Activated CD4-positive, alpha-beta T cell treated with anti-CD3 and anti-CD28 coated beads, Interleukin-2, amount 10 ng/mL, durations not matched to agents 7 days and 5 days (primary cell): ENCODE results near the gene SETBP1. TPM values are rescaled to one million over a fixed set of nuclear protein-coding genes. Genes with fewer than 3 reads are reported as not detected.
A peak's percentile ranks its signal among the peaks of the same experiment; 100 is the strongest.
"Not testable (repeated sequence)": the region's sequence is repeated elsewhere in the genome, so short reads cannot be mapped to it uniquely, and the experiment has no call there.

Source experiments
- CTCF ChIA-PET: fragments of 350-600 bp; sonication (Branson Sonifier 250); formaldehyde crosslinking; loops from one replicate; lab custom pipeline; 2021; ENCODE audit warnings: antibody characterized with exemption; lab: Charles Lee
- POLR2A ChIA-PET: fragments of 350-600 bp; sonication (Branson Sonifier 250); formaldehyde crosslinking; loops from one replicate; lab custom pipeline; 2021; ENCODE audit warnings: antibody characterized with exemption; lab: Charles Lee
- DNase-seq: peaks from one replicate; pipeline ENCODE4 v3.0.0-alpha.2; 2020
- H3K27ac Mint-ChIP-seq: one replicate; pipeline ENCODE4 v1.8.0; 2021; ENCODE audit warnings: mild to moderate bottlenecking, moderate library complexity, mixed read lengths
- H3K27me3 Mint-ChIP-seq: one replicate; pipeline ENCODE4 v1.8.0; 2021; ENCODE audit warnings: mixed read lengths
- H3K36me3 Mint-ChIP-seq: one replicate; pipeline ENCODE4 v1.8.0; 2021; ENCODE audit warnings: low read depth, mixed read lengths
- H3K4me1 Mint-ChIP-seq: one replicate; pipeline ENCODE4 v1.8.0; 2021; ENCODE audit warnings: mixed read lengths
- H3K4me3 Mint-ChIP-seq: one replicate; pipeline ENCODE4 v1.8.0; 2021; ENCODE audit warnings: mild to moderate bottlenecking, moderate library complexity, mixed read lengths
- H3K9me3 Mint-ChIP-seq: one replicate; pipeline ENCODE4 v1.8.0; 2021; ENCODE audit warnings: mixed read lengths
- total RNA-seq, 2 experiments: library from RNA; stranded (reverse); gene quantifications; one replicate each; pipeline ENCODE4 v1.2.3, GENCODE V29; 2021

The SETBP1 gene
- total RNA-seq, 2 experiments from 2014 or later, result 3.7 to 4.4 TPM

DNA sequence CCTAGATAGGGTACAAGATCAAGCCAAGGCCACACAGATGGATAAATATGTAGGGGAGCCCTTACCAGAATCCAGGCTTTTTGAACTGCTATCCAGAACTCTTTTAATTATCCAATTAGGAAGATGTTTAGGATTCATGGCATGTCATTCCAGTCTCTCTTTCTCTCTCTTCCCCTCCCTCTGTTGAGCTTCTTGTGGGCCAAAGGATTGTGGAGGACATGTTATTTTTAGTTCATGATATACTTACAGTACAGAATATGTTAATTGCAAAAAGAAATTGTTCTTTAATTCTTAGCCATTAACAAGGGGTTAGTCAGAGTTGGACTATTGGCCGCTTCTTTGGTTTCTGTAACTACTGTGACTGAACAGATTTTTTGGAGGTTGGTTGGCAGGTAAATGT, 113.0 kb downstream of the SETBP1 start:
- CTCF ChIA-PET, result interaction anchor here (0.6 kb wide), 1 partner anchor 1261 kb away, joined by 4 read pairs; no protein-coding TSS in a partner anchor

DNA sequence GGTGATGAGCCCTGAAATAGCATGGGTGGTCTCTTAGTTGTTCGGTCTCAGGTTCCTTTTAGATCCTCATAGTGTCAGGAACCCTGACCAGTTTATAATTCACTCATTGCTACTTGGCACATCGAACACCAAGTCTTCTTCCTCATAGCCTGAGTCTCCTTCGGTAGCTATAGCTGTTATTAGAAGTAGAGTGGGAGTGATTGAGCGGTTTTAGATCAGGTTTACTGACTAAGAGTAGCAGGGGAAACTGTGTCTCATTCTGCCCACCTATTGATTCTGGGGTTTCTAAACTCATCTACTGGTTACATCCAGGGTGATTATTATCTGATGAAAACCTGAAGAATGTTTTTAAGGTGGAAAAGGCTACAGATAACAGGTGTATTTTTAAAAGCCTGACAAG, 114.6 kb downstream of the SETBP1 start:
- ChIA-PET POLR2A (interaction anchor here (0.6 kb wide), 1 partner anchor 37 kb away, joined by 8 read pairs; no protein-coding TSS in a partner anchor), CTCF (interaction anchor here (1.4 kb wide), 1 partner anchor 43 kb away, joined by 3 read pairs; no protein-coding TSS in a partner anchor)
- no peak overlapping the region for H3K27ac Mint-ChIP-seq
- peaks cover 4% of the 10 kb centered on the region for H3K36me3 Mint-ChIP-seq
- peaks cover 18% of the 10 kb centered on the region for H3K4me1 Mint-ChIP-seq
- H3K4me3 Mint-ChIP-seq, result no peak overlapping the region
- peaks cover 9% of the 10 kb centered on the region for H3K27me3 Mint-ChIP-seq
- DNase-seq, result no peak
- H3K9me3 Mint-ChIP-seq, result peaks cover 1% of the 10 kb centered on the region

More for the DNA sequence above, 113.0 kb downstream of the SETBP1 start:
- DNase-seq, result no peak
- peaks cover 3% of the 10 kb centered on the region for H3K4me1 Mint-ChIP-seq
- H3K27ac Mint-ChIP-seq, result no peak overlapping the region
- peaks cover 12% of the 10 kb centered on the region for H3K27me3 Mint-ChIP-seq
- POLR2A ChIA-PET, result no interaction called here
- no peak overlapping the region for H3K4me3 Mint-ChIP-seq
- no peaks in the 10 kb centered on the region for H3K36me3 Mint-ChIP-seq
- no peaks in the 10 kb centered on the region for H3K9me3 Mint-ChIP-seq

DNA sequence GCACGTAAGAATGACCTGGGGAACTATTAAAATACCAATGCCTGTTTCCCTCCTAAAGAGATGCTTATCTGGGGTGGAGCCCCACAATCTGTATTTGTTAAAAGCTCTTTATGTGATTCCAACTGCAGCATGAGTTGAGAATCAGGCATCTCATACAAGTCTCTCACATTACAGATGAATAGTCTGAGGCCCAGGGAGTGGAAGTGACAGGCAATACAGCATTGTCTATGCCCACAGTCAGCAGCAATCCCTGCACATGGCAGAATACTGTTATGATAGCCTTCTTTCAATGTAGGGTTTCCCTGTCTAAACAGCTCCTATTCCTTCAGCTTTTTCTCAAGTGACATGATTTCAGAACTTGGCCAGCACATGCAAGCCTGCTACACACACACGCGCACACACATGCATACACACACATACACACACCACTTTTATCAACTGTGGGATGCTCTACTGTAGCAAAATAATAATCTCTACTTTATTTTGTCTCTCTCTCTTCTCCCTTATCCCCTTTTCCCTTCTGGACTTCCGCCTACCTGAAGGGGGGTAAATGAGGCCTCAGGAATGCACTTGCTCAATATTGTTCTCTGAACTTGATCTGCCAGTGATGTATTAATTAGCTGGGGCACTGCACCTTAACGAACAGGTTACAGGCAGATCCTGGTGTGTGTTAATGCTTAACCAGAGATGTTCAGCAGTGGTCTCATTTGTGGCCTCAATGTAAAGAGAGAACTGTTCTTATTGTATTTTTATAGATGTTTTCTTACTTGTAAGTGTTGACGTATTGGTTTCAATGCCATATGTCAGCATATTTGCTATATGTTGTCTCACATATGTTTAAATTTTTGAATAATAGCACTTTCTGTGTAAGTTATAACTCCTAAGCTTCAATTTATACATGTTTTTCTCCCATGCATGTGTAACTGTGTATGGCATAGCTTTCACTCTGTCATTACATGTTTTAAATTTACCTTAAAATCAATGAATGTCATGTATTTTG, 116.0 kb downstream of the SETBP1 start:
- Mint-ChIP-seq H3K36me3 (peaks cover 6% of the 10 kb centered on the region), H3K4me1 (peaks cover 24% of the 10 kb centered on the region), H3K4me3 (no peak overlapping the region), H3K27ac (no peak overlapping the region), H3K27me3 (peaks cover 5% of the 10 kb centered on the region), H3K9me3 (peaks cover 5% of the 10 kb centered on the region)
- POLR2A ChIA-PET, result no interaction called here
- no peak for DNase-seq
- CTCF ChIA-PET, result interaction anchor here (0.8 to 1.4 kb wide), 3 partner anchors 10 to 67 kb away, joined by 3 read pairs; no protein-coding TSS in a partner anchor

DNA sequence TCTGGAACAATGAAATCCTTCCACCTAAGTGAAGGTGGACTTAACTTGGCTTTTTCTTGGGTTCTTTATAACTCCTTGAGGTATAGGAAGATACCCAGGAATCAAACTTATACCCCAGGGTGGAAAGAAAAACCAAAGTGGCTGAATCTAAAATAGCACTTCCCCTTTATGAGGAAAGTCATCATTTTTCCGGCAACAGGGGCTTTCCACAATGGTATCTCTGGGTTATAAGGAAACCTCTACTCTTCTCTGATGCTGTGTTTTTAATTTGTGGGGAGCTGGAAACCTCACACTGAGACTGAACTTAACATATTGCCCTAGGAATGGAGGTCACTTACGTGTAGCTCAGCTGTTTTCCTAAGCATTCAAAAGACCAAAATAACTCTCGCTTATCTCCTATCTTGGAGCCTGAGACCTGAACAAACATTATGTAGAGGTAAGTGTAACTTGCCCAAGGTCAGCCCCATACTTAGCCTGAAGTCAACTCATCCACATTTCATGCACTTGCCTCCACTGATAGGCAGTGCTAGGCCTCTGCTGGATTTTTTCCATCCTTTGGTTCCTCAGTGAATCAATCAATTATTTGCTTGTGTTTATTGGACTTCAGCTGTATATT, 117.9 kb downstream of the SETBP1 start:
- peaks cover 6% of the 10 kb centered on the region for H3K36me3 Mint-ChIP-seq
- H3K27ac Mint-ChIP-seq, result no peak overlapping the region
- H3K4me3 Mint-ChIP-seq, result no peak overlapping the region
- H3K9me3 Mint-ChIP-seq, result peaks cover 6% of the 10 kb centered on the region
- peaks cover 24% of the 10 kb centered on the region for H3K4me1 Mint-ChIP-seq
- POLR2A ChIA-PET, result no interaction called here
- no peak for DNase-seq
- CTCF ChIA-PET, result interaction anchor here (1.0 to 1.5 kb wide), 2 partner anchors 12 to 40 kb away, joined by 3 to 4 read pairs; no protein-coding TSS in a partner anchor
- H3K27me3 Mint-ChIP-seq, result peaks cover 6% of the 10 kb centered on the region

DNA sequence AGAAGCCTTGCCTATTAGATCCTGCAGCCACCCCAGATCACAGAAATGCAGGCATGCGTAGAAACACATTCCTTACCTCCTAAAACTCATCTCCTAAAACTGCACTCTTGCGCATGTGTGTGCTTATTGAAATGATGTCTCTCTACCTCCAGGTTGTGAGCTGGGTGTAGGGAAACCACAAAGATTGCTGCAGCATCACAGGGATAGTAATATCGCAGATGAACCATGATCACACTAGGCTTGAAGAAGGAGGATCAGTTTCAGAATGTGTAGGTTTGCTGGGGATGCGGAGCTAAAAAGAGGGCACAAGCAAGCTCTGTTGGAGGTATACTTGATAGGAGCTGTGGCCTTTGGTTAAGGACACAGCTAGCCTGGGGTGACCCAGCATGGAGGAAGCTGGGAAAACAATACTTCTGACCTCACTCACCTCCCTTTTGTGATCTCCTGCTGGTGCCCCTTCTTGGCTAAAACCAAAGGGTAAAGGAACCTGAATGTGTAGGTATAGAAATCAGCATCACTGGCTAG, 118.8 kb downstream of the SETBP1 start:
- H3K27me3 Mint-ChIP-seq, result peaks cover 7% of the 10 kb centered on the region
- H3K4me1 Mint-ChIP-seq, result peaks cover 24% of the 10 kb centered on the region
- POLR2A ChIA-PET, result no interaction called here
- no peak for DNase-seq
- H3K27ac Mint-ChIP-seq, result no peak overlapping the region
- H3K4me3 Mint-ChIP-seq, result no peak overlapping the region
- H3K36me3 Mint-ChIP-seq, result peaks cover 6% of the 10 kb centered on the region
- peaks cover 6% of the 10 kb centered on the region for H3K9me3 Mint-ChIP-seq
- CTCF ChIA-PET, result interaction anchor here (1.0 to 1.5 kb wide), 2 partner anchors 13 to 39 kb away, joined by 3 to 4 read pairs; no protein-coding TSS in a partner anchor

DNA sequence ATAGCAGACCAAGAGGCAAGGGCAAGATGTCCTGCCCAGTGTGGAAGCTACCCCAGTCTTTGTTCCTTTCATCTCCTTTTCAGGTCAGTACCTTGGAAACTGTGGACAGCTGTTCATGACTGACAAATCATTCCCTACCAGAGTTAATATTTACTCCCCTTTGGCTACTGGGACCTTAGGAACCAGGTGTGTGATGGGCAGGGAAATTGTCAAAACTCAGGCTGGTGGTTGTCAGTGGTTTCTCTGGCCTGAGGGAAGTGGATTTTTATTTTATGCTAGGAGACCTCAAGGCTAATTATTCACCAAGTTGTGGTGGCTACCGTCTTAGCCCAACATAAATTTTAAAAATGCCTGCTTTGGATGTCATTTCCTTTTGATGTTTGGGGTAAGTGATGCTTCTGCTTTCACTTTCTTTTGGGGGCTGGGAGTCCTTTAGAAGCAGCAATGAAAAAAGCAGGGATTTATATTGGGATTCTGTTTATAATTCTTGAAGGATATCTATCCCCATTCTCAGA, 119.3 kb downstream of the SETBP1 start:
- peaks cover 24% of the 10 kb centered on the region for H3K4me1 Mint-ChIP-seq
- H3K36me3 Mint-ChIP-seq, result peaks cover 6% of the 10 kb centered on the region
- DNase-seq, result no peak
- ChIA-PET CTCF (interaction anchor here (1.5 kb wide), 1 partner anchor 39 kb away, joined by 3 read pairs; no protein-coding TSS in a partner anchor), POLR2A (no interaction called here)
- H3K27me3 Mint-ChIP-seq, result peaks cover 7% of the 10 kb centered on the region
- no peak overlapping the region for H3K4me3 Mint-ChIP-seq
- peaks cover 6% of the 10 kb centered on the region for H3K9me3 Mint-ChIP-seq
- H3K27ac Mint-ChIP-seq, result peak overlapping the region; percentile 57

DNA sequence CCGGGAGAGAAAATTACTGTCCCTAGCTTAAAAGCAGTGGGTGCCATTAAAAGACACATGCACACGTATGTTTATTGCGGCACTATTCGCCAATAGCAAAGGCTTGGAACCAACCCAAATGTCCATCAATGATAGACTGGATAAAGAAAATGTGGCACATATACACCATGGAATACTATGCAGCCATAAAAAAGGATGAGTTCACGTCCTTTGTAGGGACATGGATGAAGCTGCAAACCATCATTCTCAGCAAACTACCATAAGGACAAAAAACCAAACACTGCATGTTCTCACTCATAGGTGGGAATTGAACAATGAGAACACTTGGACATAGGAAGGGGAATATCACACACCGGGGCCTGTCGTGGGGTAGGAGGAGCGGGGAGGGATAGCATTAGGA, 120.1 kb downstream of the SETBP1 start:
- H3K36me3 Mint-ChIP-seq, CTCF ChIA-PET, H3K27me3 Mint-ChIP-seq, H3K27ac Mint-ChIP-seq, H3K9me3 Mint-ChIP-seq, H3K4me3 Mint-ChIP-seq, POLR2A ChIA-PET, DNase-seq: not testable (repeated sequence)
- peaks cover 28% of the 10 kb centered on the region for H3K4me1 Mint-ChIP-seq

DNA sequence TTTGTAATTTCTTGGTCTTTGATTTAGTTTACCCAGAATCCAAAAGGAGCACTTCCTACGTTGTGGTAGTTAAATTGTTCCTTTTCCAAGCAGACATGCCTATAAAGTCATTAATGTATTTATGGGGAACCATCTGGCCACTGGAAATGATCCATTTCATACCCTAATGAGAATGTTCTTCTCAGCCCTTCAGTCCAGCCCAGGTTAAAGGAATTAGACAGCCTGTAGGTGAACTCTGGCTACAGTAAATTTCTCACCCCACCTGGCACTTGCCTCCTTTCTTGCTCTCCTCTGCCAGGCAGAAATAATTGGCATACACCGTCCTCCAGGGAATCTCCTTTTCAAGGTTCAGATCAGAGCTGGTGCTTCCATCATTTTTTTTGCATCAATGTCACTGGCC, 121.1 kb downstream of the SETBP1 start:
- Mint-ChIP-seq H3K27ac (no peak overlapping the region), H3K4me3 (no peak overlapping the region), H3K27me3 (peaks cover 6% of the 10 kb centered on the region), H3K9me3 (peaks cover 6% of the 10 kb centered on the region), H3K4me1 (peaks cover 29% of the 10 kb centered on the region), H3K36me3 (peaks cover 6% of the 10 kb centered on the region)
- DNase-seq, result no peak
- ChIA-PET POLR2A (no interaction called here), CTCF (interaction anchor here (0.6 kb wide), 3 partner anchors 15 to 985 kb away, joined by 4 to 6 read pairs (median 4); no protein-coding TSS in a partner anchor)

DNA sequence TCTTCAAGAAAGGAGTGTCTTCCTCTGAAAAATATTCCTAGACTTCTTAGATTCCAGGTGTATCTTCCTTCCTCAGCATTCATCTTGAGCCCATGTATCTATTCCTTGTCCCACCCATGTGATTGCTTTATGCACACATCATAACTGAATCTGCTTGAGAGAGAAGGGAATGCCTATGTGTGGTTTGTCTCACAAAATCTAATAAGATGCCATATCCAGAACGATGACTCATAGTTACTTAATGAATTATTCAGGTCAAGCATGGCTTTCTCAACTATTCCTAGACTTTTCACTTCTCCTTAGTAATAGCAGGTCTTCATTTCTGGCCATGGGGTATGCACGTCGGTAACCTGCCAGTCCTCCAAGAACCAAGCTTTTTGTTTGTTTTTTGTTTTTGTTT, 121.8 kb downstream of the SETBP1 start:
- CTCF ChIA-PET, result no interaction called here
- peaks cover 6% of the 10 kb centered on the region for H3K9me3 Mint-ChIP-seq

DNA sequence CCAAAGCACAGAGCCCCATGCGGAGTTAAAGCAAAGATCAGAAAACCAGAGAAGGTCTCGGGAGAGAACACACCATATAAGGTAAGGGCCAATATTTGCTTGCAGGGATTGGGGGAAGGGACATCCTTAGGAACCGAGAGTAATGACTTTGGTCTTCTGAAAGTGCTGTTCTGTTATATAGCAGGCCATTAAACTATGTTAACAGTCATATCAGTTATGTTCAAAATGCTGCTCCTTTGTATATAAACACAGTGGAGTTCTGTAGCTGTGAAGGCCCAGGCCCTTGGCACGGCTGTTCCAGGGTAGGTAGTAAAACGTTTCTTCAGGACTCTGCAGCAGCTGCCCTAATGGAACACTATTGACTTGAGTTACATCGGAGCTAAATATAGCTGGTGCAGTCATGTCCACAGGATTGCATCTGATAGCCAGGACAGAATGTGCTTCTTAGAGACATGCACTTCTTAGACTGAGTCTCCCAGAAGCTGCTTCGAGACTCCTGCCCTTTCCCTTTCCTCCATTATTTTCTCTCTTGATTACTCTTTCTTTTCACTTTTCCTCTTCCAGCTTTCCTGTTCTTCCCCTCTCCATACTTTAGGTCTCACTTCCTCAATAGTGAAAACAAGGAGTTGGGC, 122.4 kb downstream of the SETBP1 start:
- Mint-ChIP-seq H3K9me3 (peaks cover 6% of the 10 kb centered on the region), H3K4me3 (no peak overlapping the region), H3K27ac (no peak overlapping the region), H3K36me3 (peaks cover 6% of the 10 kb centered on the region), H3K27me3 (peaks cover 10% of the 10 kb centered on the region), H3K4me1 (peaks cover 28% of the 10 kb centered on the region)
- DNase-seq, result no peak
- ChIA-PET CTCF (no interaction called here), POLR2A (no interaction called here)

More for the DNA sequence above, 121.8 kb downstream of the SETBP1 start:
- Mint-ChIP-seq H3K27me3 (peaks cover 8% of the 10 kb centered on the region), H3K4me1 (peaks cover 29% of the 10 kb centered on the region), H3K27ac (no peak overlapping the region), H3K4me3 (no peak overlapping the region), H3K36me3 (peaks cover 6% of the 10 kb centered on the region)
- no peak for DNase-seq
- POLR2A ChIA-PET, result no interaction called here

DNA sequence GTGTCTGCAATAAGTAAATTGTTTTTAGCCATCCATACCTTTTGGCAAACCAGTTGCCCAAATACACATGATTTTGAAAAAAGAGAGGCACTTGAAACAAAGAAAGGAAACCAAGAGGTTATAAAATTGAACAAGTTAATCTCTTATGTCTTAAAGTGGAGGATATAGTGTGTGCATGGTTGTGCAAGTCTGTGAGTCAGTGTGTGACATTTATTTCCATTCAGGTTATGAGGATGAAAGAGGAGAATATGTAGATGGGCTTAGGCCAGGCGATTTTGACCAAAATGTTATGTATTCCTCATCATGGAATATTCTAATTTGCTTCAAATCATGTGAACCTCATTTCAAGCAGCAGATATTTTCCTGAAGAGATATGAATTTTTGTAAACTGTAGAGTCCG, 123.3 kb downstream of the SETBP1 start:
- no peak overlapping the region for H3K4me3 Mint-ChIP-seq
- ChIA-PET POLR2A (no interaction called here), CTCF (no interaction called here)
- DNase-seq, result no peak
- H3K9me3 Mint-ChIP-seq, result peaks cover 6% of the 10 kb centered on the region
- H3K4me1 Mint-ChIP-seq, result peaks cover 22% of the 10 kb centered on the region
- peaks cover 10% of the 10 kb centered on the region for H3K27me3 Mint-ChIP-seq
- H3K27ac Mint-ChIP-seq, result no peak overlapping the region
- H3K36me3 Mint-ChIP-seq, result peaks cover 6% of the 10 kb centered on the region

DNA sequence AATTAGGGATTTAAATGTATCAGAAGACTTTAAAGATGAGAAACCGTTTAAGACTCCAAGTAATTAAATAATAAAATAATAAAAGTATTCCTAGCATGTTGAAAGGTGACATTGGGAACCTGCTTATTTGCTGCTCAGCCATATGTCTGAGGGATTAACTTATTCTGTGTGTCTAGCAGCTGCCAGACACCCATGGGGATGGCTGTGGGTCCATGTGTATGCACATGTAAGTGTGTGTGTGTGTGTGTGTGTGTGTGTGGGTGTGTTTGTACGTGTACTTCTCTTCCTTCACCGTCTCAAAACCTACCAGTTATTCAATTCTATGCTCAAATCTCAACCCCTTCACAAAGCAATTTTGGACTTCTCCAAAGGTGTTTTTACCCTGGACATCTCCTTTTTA, 124.5 kb downstream of the SETBP1 start:
- Mint-ChIP-seq H3K27me3 (peaks cover 19% of the 10 kb centered on the region), H3K36me3 (peaks cover 3% of the 10 kb centered on the region), H3K4me3 (no peak overlapping the region), H3K4me1 (peaks cover 11% of the 10 kb centered on the region), H3K27ac (no peak overlapping the region), H3K9me3 (peaks cover 6% of the 10 kb centered on the region)
- POLR2A ChIA-PET, result no interaction called here
- no peak for DNase-seq
- CTCF ChIA-PET, result no interaction called here
